HG03064 (cell line): Measurements from ENCODE around the gene GPR160.

Source experiments
- ATAC-seq: cut with Tn5 transposase; IDR thresholded peaks from one replicate; pipeline ENCODE4 v1.9.1; 2021; ENCODE audit warnings: low read depth; ENCODE audit not compliant: unreplicated experiment

The GPR160 gene

DNA sequence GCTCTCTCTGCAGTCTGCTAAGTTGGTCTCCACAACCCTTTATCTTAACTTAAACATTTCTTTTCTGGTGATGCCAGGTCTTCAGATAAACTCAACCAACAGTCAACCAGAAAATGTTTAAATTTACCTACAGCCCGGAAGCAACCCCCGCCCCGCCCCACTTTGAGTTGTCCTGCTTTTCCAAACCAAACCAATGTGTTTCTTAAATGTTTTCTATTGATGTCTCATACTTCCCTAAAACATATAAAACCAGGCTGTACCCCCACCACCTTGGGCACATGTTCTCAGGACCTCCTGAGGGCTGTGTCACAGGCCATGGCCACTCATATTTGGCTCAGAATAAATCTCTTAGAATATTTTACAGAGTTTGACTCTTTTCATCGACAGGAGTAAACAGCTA, 13.2 kb upstream of the GPR160 start:
- no peak for ATAC-seq

DNA sequence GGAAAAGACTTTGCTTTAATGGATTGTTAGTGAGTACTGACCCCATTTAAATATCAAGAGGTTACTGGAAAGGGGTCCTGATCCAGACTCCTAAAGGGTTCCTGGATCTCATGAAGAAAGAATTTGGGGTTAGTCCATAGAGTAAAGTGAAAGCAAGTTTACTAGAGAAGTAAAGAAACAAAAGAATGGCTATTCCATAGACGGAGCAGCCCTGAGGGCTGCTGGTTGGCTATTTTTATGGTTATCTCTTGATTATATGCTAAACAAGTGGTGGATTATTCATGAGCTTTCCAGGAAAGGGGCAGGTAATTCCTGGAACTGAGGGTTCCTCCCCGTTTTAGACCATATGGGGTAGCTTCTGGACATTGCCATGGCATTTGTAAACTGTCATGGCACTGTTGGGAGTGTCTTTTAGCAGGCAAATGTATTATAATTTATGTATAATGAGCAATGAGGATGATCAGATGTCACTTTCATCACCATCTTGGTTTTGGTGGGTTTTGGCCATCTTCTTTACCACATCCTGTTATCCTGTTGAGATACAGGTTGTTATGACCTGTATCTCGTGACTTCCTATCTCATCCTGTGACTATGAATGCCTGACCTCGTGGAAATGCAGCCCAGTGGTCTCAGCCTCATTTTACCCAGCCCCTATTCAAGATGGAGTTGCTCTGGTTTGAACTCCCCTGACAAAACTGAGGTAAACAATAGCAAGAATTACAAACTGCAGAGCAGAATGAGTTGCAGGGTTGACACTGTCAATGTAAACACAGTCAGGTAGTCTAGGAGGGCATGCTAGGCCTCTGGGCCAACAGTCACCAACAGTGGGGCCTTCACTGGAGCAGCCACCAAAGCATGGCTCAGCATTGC, 10.3 kb upstream of the GPR160 start:
- no peak for ATAC-seq

DNA sequence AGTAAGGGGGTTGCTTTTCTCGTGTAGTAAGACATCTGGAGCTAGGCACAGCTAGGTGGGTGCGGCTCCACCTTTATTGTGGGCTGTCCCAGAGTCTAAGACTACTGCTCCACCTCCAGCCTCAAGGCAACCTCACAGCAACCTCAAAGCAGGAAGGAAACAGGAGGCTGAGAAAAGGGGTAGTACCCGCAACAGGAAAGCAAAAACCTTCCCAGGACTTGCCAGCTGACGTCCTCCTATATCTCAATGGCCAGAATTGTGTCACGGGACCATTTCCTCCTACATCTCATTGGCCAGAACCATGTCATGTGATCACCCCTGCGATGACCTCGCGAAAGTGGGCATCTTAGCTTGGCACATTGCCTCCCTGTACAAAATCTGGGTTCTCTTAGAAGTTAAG, 4.3 kb upstream of the GPR160 start:
- no peak for ATAC-seq

DNA sequence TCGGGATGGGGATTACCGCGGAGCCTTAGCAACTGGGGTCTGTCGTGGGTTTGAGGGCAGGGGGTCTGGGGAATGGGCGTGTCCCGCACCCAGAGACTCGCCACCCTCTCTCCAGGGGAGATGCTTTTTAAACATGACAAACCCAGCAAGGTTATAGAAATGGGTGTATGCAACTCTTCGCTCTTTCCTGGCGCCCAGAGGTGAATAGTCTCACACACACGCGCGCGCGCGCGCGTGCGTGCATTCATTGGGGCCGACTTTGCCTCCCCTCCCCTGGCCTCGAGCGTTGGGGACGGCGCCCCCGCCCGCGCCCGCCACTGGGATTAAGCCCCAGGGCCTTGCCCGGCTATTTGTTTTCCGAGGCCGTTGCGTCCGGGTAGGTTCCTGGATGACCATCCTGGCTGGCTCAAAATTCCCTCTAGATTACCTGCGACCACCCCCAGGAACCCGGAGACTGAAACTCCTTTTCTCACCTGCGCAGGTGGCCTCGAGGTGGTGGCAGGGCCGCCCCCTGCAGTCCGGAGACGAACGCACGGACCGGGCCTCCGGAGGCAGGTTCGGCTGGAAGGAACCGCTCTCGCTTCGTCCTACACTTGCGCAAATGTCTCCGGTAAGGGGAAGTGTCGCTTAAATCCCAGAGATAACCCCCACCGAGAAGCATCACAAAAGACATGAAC, 777 bp downstream of the GPR160 start:
- ATAC-seq, result peak; percentile 5

DNA sequence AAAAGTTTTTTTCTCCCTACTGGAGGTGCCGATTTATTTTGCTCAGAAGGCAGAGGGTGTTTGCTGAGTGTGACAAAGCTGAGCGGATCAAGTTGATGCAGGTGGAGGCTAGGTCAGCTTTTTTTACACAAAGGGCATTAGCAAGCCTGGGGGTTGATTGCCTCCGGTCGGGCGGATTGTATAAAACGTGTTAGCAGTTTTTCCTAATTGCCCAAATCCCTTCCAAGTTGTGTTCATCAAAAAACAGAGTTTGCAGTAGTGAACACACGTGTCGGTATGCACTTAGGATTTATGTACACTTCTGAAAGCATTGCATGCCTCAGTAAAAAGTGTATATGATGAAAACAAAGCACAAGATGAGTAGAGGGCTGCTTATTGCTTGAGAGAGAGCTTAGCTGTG, 2.6 kb downstream of the GPR160 start:
- ATAC-seq, result no peak

DNA sequence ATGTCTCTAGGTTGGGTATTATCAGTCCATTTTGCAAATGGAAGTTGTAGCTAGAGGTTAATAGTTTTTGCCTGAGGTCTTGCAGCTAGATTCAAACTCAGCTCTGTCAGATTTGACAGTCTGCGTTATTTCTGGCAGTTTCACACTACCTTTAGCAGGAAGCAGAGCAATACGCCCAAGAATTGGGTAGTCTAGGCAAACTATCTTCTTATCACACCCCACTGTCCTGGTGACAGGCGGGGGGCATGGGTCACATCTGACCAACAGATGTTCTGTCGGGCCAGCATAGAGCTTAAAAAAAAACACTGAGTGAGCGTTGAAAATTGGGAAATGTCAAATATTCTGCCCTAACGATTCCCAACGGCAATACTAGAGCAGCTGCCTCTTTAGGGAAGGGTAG, 5.7 kb downstream of the GPR160 start:
- ATAC-seq, result no peak

DNA sequence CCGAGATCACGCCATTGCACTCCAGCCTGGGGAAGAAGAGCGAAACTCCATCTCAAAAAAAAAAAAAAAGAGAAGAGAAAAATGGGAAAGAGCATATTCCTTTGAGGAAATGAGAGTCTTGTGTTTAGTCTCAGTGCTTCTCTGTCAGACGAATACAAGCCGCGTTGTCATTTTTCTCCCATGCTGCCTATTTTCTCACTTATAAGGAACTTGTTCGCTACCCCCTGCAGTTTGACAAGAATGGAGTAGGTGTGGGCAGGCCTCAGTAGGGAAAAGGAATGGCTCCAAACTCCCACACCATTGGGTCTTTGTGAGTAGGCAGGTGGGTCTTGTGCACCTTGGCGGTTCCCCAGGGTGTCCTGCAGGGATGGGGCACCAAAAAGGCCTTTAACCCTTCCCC, 6.5 kb downstream of the GPR160 start:
- no peak for ATAC-seq

DNA sequence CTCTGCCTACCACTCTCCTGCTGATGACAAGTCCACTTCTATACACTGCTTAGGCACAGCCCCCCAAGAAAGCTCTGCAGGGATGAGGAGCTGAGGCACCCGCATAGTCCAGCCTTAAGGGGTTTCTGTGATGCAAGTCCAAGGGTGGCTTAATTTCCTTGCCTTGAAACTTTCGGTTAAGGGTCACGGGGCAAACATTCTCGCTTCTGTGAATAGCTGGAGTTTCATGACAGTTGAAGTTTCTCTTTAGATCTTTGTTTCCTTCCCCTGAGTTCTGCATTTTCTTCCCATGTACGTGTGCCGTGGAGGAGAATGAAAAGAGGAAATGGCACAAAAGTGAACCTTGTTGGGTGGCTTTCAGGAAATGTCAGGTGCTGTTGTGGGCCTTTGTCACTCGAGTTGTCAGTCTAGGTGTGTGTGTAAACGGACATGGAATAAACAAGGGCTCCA, 7.0 kb downstream of the GPR160 start:
- peak; percentile 73 for ATAC-seq

DNA sequence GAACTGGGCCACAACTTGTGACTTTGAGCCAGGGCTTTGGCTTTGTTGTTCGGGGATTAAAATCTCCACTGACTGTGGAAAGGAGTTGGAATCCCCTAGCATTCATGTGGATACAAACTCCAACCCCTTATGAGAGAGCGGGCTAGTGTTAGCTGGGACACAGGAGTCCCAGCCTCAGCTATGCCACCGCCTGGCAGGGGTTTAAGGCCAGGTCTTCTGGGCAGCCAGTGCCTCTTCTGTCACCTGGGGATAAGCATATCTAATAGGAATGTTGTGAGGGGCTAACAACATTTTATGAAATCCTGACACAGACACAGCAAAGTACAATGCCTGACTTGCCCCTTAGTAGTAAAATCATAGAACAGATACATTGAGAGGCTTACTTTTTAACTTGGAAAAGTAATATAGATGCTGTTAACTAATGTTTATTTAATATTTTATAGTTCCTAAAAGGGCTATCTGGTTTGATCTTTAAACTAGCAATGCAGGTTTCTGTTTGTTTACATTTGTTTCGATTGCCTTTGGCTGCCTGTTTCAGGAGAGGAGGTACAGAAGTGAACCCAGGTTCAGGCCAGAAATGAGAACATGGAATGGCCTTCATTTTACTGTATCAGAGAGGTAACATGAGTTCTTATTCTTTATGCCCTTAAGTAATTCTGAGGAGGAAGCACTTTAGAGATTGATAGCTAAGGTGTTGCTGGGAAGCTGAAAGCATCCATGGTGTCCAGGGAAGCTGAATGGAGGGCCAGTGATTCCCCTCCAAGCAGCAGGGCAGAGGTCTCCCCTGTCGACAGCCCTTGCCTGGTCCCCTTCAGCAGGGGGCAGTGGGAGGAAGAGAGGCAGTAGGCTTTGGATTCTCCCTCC, 8.7 kb downstream of the GPR160 start:
- ATAC-seq, result no peak

DNA sequence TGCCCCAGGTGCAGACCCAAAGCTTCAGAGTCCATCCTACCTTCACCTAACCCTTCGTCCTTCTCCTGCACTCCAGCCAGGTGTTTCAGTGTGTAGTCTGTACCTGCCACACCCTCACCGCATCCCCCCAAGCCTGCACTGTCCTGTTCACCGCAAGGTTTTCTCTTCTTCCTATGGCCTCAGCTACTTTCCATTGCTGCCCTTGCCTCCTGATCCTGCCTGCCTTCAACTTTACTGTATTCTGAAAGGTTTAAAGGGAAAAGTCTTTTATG, 9.3 kb downstream of the GPR160 start:
- no peak for ATAC-seq

DNA sequence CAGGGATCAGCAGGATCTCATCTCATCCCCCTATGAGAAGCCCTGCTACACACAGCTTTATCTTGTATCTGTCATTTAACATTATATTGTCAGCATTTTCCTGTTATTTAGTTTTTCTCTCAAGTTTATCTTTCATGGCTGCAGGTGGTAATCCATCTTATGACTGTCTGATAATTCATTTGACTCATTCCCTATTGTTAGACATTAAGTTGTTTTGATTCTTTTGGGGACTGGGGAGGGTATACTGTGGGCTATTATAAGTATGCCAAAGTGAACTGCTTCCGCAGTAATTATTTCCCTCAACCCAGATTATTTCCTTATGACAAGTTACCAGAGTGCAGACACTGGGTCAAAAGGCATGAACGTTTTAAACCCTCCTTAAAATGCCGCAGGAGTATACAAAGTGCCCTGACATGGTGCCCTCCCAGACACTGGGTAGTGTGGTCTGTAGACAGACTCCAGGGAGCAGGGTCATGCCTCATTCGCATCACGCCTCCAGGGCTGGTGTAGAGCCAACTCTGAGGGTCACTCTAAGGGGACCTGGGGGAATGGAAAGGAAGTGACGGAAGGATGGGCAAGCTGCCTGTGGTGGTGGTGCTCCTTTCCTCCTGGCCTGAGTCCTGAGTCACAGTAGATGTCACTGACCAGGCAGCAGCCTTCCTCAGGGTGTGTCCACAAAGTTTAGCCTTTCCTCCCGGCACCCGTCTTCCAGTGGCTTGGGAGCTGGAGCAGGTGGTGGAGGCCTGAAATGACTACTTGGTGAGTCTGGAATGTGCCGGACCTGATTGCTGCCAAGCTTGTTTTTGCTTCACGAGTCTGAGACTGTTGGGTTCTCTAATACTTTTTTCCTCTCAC, 11.6 kb downstream of the GPR160 start:
- no peak for ATAC-seq

DNA sequence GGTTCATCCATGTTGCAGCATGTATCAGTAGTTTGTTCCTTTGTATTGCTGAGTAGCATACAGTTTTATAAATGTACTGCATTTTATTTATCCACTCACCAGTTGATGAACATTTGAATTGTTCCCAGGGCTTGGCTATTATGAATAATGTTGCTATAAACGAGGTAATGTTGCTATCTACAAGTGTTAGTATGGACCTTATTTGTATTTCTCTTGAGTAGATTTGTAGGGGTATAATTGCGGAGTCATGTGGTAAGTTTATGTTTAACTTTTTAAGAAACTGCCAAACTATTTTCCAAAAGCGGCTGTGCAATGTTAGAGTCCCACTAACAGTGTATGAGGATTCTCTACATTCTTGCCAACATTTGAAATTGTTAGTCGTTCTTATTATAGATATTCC, 13.0 kb downstream of the GPR160 start:
- no peak for ATAC-seq

DNA sequence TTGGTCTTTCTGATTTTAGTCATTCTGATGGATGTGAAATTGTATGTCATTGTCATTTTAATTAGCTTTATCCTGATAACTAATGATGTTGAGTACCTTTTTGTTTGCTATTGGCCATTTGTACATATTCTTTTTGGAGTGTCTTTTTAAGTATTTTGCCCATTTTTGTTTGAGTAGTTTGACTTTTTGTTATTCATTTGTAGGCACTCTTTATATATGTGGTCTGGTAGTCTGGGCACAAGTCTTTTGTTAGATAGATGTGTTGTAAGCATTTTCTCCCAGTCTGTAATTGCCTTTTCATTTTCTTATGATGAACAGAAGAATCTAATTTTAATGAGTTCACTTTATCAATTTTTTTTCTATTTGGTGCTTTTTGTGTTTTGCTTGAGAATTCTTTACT, 14.6 kb downstream of the GPR160 start:
- ATAC-seq, result no peak

DNA sequence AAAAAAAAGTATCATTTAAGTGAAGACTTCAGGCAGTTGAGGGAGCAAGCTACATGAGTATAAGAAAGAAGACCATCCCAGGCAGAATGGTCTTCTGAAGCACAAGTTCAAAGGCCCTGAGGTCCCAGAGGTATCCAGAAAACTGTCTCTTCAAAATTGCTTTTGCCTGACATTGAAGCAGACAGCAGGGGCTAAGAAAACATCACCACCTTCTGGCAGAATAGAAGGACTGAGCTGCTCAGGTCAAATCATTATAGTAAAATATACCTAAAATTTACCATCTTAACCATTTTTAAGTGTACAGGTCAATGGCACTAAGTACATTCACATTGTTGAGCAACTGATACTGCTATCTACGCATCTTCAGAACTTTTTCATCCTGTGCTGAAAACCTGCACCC, 16.4 kb downstream of the GPR160 start:
- no peak for ATAC-seq

DNA sequence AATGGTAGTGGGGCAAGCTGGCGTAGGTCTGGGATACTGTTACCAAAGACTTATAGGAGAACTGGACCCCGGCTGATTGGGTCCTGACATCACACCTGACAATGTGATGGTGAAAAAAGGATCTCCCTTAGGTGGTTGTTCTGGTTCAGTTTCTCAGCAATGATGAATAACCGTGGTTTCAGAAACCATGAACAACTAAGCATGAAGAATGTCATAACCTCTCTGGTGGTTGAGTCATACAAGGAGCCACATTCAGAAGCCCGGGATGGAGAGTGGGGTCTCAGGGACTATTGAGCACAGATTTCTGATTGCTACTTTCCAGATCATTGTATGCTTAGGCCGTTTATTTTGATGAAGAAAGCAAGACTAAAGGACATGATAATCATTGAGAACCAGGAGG, 17.4 kb downstream of the GPR160 start:
- ATAC-seq, result peak; percentile 58

DNA sequence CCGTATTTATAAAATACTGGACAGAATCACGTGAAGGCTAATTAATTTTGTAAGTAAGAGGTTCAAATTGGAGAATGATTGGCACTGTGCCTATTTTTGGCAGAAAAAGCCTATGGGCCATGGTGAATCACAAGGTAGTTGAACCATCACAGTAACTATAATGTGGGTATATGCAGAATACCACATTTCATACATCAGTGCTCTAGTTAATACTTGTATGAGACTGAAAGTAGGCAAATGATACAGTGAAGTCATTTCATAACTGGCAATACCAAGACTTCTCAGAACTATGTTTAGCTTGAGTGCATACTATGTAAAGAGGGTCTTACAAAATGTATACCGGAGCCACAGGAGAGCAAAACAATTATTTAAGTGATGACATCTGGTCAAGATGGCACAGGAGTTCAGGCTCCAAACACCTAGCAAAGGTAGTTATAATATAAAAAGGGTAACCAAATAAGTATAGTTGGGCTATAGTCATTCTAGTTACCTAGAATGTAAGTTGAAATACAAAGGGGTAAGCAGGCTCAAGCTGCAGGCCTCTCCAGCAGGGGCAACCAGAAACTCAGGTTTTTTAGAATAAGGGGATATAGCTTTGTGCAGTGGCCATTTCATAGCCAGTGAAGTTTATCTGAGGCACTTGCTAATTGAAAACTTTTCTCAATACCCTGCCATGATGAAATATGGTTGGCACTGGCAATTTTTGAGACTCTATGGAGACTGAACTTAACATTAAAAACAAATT, 19.1 kb downstream of the GPR160 start:
- peak; percentile 86 for ATAC-seq

DNA sequence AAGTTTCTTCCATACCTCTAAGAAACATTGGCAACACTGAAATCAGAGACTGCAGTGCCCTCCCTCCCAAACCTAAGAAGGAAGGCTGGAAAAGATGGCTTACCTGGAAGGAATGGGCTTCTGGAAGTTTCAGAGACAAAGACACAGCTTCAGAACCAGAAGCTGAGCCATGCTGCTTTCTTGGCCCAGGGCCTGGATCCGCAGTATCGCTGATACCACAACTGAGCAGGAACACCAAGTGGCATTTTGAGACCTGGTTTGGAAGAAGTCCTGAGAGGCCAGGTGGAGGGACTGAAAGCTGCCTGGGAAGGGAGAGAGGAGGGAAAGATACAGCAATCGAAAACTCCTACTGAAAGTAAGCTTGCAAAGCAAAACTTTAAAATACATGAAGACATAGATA, 19.8 kb downstream of the GPR160 start:
- ATAC-seq, result no peak

DNA sequence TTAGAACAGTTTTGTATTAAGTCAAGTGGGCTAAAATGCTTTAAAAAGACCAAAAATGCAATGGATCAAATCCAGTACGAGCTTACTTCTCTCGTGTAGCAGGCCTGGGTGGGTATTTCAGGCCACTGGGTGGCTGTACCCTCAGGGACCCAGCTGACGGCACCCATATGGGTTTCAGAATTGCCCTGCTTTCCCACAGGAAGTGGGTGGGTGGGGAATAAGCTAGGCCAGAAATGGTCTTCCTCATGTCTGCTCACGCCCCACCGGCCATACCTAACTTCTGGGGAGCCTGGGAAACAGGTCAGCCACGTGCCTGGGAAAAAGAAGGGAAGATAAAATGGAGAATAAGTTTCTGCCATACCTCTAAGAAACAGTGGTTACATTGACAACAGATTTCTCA, 20.3 kb downstream of the GPR160 start:
- no peak for ATAC-seq

DNA sequence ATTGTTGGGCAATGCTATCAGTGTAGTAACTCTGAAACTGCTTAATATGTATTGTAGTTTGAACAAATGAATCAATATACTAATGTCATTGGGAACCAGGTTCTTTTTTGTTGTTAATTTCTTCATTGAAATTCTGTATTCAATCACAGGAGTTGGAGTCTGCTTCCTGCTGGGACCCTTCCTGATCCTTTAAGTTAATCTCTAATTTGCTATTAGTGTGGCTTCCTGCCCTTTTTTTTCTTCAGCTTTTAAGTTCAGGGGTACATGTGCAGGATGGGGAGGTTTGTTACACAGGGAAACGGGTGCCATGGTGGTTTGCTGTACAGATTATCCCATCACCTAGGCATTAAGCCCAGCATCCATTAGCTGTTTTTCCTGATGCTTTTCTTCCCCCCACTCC, 21.7 kb downstream of the GPR160 start:
- no peak for ATAC-seq

DNA sequence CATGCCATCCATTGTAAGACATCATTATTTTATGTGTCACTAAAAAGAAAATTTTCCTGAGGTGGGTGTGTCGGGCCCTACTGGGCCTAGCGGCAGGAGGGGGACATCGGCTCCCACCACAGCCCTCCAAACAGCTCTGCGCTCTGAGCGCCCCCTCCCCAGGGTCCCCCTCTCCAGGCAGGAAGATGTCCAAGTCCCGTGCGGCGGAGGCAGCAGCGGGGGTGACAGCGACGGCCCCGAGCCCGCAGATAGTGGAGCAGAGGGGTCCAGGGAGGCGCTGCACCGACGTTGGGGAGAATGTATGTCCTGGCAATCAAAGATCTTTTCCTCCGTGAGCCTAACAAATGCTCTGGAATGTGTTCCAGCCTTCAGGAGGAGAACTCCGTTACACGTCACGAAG, 24.3 kb downstream of the GPR160 start:
- ATAC-seq, result no peak
